HEK293T (cell line): Measurements from ENCODE around the gene SMYD4.

Experiments used
- CTCF ChIA-PET: fragments of 350-600 bp; formaldehyde crosslinking; extraction: SDS; loops from one replicate; lab custom pipeline; 2021; ENCODE audit warnings: antibody characterized with exemption, inconsistent platforms; lab: Yijun Ruan, JAX
- POLR2A ChIA-PET: fragments of 350-600 bp; formaldehyde crosslinking; extraction: SDS; loops from one replicate; lab custom pipeline; 2020; ENCODE audit warnings: antibody characterized with exemption, inconsistent platforms; lab: Yijun Ruan, JAX
- DNase-seq: peaks from one replicate; pipeline ENCODE4 v3.0.0; 2012; ENCODE audit warnings: mixed read lengths; ENCODE audit errors: extremely low spot score
- CTBP1 ChIP-seq: fragments of 450-650 bp; IDR thresholded peaks from 2 replicates; pipeline ENCODE4 v1.6.1; 2016; ENCODE audit warnings: borderline replicate concordance
- ELF4 ChIP-seq: fragments of 450-650 bp; IDR thresholded peaks from 2 replicates; pipeline ENCODE4 v1.6.1; 2017; ENCODE audit warnings: antibody characterized with exemption
- FOXA1 ChIP-seq: fragments of 450-650 bp; IDR thresholded peaks from 2 replicates; pipeline ENCODE4 v1.6.1; 2016; ENCODE audit warnings: mild to moderate bottlenecking
- FOXK2 ChIP-seq: fragments of 450-650 bp; IDR thresholded peaks from 2 replicates; pipeline ENCODE4 v1.6.1; 2016; ENCODE audit warnings: mild to moderate bottlenecking
- FOXM1 ChIP-seq: fragments of 450-650 bp; IDR thresholded peaks from 2 replicates; pipeline ENCODE4 v1.6.1; 2017; ENCODE audit warnings: mild to moderate bottlenecking, borderline replicate concordance
- LEF1 ChIP-seq: fragments of 450-650 bp; IDR thresholded peaks from 2 replicates; pipeline ENCODE4 v1.6.1; 2017; ENCODE audit warnings: mild to moderate bottlenecking, borderline replicate concordance
- NFRKB ChIP-seq: fragments of 450-650 bp; IDR thresholded peaks from 2 replicates; pipeline ENCODE4 v1.6.1; 2016; ENCODE audit warnings: mild to moderate bottlenecking, moderate library complexity
- SP1 ChIP-seq: fragments of 450-650 bp; IDR thresholded peaks from 2 replicates; pipeline ENCODE4 v1.6.1; 2017
- SUZ12 ChIP-seq: fragments of 450-650 bp; IDR thresholded peaks from 2 replicates; pipeline ENCODE4 v1.6.1; 2016; ENCODE audit warnings: mild to moderate bottlenecking
- TARDBP ChIP-seq: fragments of 450-650 bp; IDR thresholded peaks from 2 replicates; pipeline ENCODE4 v1.6.1; 2016
- ZNF384 ChIP-seq: fragments of 450-650 bp; IDR thresholded peaks from 2 replicates; pipeline ENCODE4 v1.6.1; 2016
- TF ChIP-seq, protein P1 (sequence below): fragments of 450-650 bp; IDR thresholded peaks from 2 replicates; pipeline ENCODE4 v1.6.1; 2016

SMYD4 gene

DNA sequence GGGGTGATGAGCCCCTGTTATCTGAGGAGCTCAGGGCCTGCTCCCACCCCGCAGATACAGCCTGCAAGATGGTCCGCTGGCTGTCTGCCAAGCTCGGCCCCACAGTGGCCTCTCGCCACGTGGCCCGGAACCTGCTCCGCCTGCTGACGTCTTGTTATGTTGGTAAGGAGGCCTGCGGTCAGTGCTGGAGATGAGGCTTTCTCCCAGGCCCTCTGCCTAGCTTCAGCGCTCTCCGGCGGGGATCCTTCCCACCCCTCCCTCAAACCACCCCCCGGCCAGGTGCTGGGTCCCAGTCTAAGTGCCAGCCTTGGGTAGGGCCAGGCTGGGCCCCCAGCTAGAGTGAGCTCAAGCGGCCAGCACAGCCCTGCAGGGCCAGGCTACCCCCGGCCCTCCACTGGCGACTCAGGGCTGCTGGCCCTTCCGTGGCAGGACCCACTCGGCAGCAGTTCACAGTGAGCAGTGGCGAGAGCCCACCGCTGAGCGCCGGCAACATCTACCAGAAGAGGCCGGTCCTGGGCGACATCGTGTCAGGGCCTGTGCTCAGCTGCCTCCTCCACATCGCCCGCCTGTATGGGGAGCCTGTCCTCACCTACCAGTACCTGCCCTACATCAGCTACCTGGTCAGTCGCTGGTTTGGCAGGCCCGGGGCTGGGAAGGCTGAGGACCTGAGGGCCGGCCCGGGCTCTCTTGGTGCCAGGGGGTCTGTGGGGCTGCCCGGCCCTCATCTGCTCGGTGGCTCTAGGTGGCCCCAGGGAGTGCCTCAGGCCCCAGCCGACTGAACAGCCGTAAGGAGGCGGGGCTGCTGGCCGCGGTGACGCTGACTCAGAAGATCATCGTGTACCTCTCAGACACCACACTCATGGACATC, 99.1 kb downstream of the SMYD4 start:
- DNase-seq, result no peak

GRCh38 chr17:1729966-1730325, 99.8 kb downstream of the SMYD4 start:
- TF ChIP-seq CTBP1, result no peak
- no peak for TF ChIP-seq ZNF384
- no peak for TF ChIP-seq NFRKB
- no peak for TF ChIP-seq LEF1

More for the DNA sequence above, 99.1 kb downstream of the SMYD4 start:
- ChIA-PET POLR2A (interaction anchor here (1.3 kb wide), 1 partner anchor 14 kb away, joined by 3 read pairs; no protein-coding TSS in a partner anchor), CTCF (no interaction called here)
- TF ChIP-seq FOXA1 (no peak), FOXM1 (no peak), FOXK2 (no peak), ELF4 (no peak), LEF1 (no peak), SUZ12 (no peak), CTBP1 (no peak), TARDBP (no peak), SP1 (no peak), ZNF384 (no peak), NFRKB (no peak)
- TF ChIP-seq, protein P1, sequence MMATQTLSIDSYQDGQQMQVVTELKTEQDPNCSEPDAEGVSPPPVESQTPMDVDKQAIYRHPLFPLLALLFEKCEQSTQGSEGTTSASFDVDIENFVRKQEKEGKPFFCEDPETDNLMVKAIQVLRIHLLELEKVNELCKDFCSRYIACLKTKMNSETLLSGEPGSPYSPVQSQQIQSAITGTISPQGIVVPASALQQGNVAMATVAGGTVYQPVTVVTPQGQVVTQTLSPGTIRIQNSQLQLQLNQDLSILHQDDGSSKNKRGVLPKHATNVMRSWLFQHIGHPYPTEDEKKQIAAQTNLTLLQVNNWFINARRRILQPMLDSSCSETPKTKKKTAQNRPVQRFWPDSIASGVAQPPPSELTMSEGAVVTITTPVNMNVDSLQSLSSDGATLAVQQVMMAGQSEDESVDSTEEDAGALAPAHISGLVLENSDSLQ, result no peak

More at GRCh38 chr17:1729966-1730325, 99.8 kb downstream of the SMYD4 start:
- POLR2A ChIA-PET, result interaction anchor here (1.3 kb wide), 1 partner anchor 13 kb away, joined by 3 read pairs; no protein-coding TSS in a partner anchor
- CTCF ChIA-PET, result no interaction called here
- DNase-seq, result no peak
